Measurements from ENCODE around the gene FOXE1. TPM values are rescaled to one million over a fixed set of nuclear protein-coding genes. Genes with fewer than 3 reads are reported as not detected.

FOXE1 gene
- total and polyA plus RNA-seq, 10 of the 15 experiments (the other 5 are each of a cell fraction or from before 2014, with no cell fraction given), result not detected

- ChIA-PET CTCF (no interaction called here), POLR2A (no interaction called here), SMC1A (ENCODE audit: uncharacterized antibody, unreplicated experiment) (no interaction called here), RAD21 (ENCODE audit: unreplicated experiment) (no interaction called here)
- Histone ChIP-seq H3K4me2 (ENCODE audit: control insufficient read depth, insufficient read depth) (peak overlapping the region; percentile 60), H3K27me3 (replicated peaks in 1 of 2; ENCODE audit: control insufficient read depth in 2 of 2, insufficient read depth in 2 of 2, low read length in 1 of 2) (peaks cover 14 to 42% of the 10 kb centered on the region in 2 experiments), H3K4me1 (ENCODE audit: control insufficient read depth, insufficient read depth, low read length) (no peaks in the 10 kb centered on the region), H3K9me3 (replicated peaks; ENCODE audit: control insufficient read depth, insufficient read depth, low read length) (no peaks in the 10 kb centered on the region), H2AFZ (ENCODE audit: control insufficient read depth, low read depth, low read length) (no peak overlapping the region), H3K79me2 (ENCODE audit: control insufficient read depth, insufficient read depth, low read length) (no peaks in the 10 kb centered on the region), H3K9ac (ENCODE audit: control insufficient read depth, insufficient read depth, low read length) (no peak overlapping the region), H4K20me1 (ENCODE audit: control insufficient read depth, insufficient read depth) (no peaks in the 10 kb centered on the region), H3K36me3 (ENCODE audit: control insufficient read depth in 2 of 2, insufficient read depth in 2 of 2, low read length in 1 of 2) (no peaks in the 10 kb centered on the region), H3K27ac (ENCODE audit: control insufficient read depth, insufficient read depth) (no peak overlapping the region), H3K4me3 (peak overlapping the region; percentile 23; the same call in 1 of the 2 replicates)
- TF ChIP-seq SUZ12 (IDR thresholded peaks at IDR 0.05; ENCODE audit: unreplicated experiment), result peak; percentile 68
- no peak for TF ChIP-seq ZSCAN29 (IDR thresholded peaks at IDR 0.05)
- TF ChIP-seq CEBPB (IDR thresholded peaks at IDR 0.05; ENCODE audit: borderline replicate concordance in 1 of 2, low read depth in 2 of 2, low read length in 2 of 2), result no peak
- TF ChIP-seq WRNIP1 (IDR thresholded peaks at IDR 0.05; ENCODE audit: borderline replicate concordance, low read depth, low read length), result no peak
- no peak for TF ChIP-seq IRF5 (IDR thresholded peaks at IDR 0.05; ENCODE audit: borderline replicate concordance)
- no peak for TF ChIP-seq MTA2 (IDR thresholded peaks at IDR 0.05; ENCODE audit: low read depth)
- TF ChIP-seq SUPT20H (IDR thresholded peaks at IDR 0.05; ENCODE audit: borderline replicate concordance, control insufficient read depth, low read depth, low read length), result no peak
- TF ChIP-seq EZH2 (IDR thresholded peaks at IDR 0.05; ENCODE audit: borderline replicate concordance, control insufficient read depth, low read depth, low read length), result 0 out of 2 replicates have a peak, but pooled peaks have one; percentile 3
- DNase-seq (ENCODE audit: low read depth, low spot score) (no peak), FAIRE-seq (no peak), ATAC-seq (peak; percentile 16; the same call in 2 of the 3 replicates)
- 9% methylated on average over 59 of the region's 61 CpGs for WGBS (ENCODE audit: insufficient coverage, insufficient replicate concordance, low lambda C conversion rate, missing lambda C conversion rate)
- intact Hi-C loops (cut with micrococcal nuclease; ENCODE audit: unreplicated experiment), result no loop called here
- in situ Hi-C loops (cut with MboI), result no loop called here
- no TSS peak for BruUV-seq (replicated peaks)
Measured at GRCh38 chr9:97848480-97849237, 4.4 kb upstream of the FOXE1 start.
